Ishikawa (cell line): ENCODE results near the gene AIF1L.

Source experiments
- CEBPB ChIP-seq: IDR thresholded peaks from 2 replicates; pipeline ENCODE4 v1.6.1; 2012
- CREB1 ChIP-seq: IDR thresholded peaks from 2 replicates; pipeline ENCODE4 v1.6.1; 2012; ENCODE audit warnings: low read depth
- EGR1 ChIP-seq: IDR thresholded peaks from 2 replicates; pipeline ENCODE4 v1.6.1; 2012
- EP300 ChIP-seq: IDR thresholded peaks from 2 replicates; pipeline ENCODE4 v1.6.1; 2012; ENCODE audit warnings: borderline replicate concordance
- FOXM1 ChIP-seq: IDR thresholded peaks from 2 replicates; pipeline ENCODE4 v1.6.1; 2012; ENCODE audit warnings: low read depth, borderline replicate concordance
- NFIC ChIP-seq: IDR thresholded peaks from 2 replicates; pipeline ENCODE4 v1.6.1; 2012
- RAD21 ChIP-seq: IDR thresholded peaks from 2 replicates; pipeline ENCODE4 v1.6.1; 2012; ENCODE audit warnings: low read depth
- TAF1 ChIP-seq: IDR thresholded peaks from 2 replicates; pipeline ENCODE4 v1.6.1; 2012; ENCODE audit warnings: low read depth, mild to moderate bottlenecking
- TCF12 ChIP-seq: IDR thresholded peaks from 2 replicates; pipeline ENCODE4 v1.6.1; 2012; ENCODE audit warnings: low read depth
- TEAD4 ChIP-seq: IDR thresholded peaks from 2 replicates; pipeline ENCODE4 v1.6.1; 2012
- YY1 ChIP-seq: IDR thresholded peaks from 2 replicates; pipeline ENCODE4 v1.6.1; 2012; ENCODE audit warnings: low read depth
- ZBTB7A ChIP-seq: IDR thresholded peaks from 2 replicates; pipeline ENCODE4 v1.6.1; 2012; ENCODE audit warnings: low read depth
- TF ChIP-seq, protein P1 (sequence below): IDR thresholded peaks from 2 replicates; pipeline ENCODE4 v1.6.1; 2012; ENCODE audit warnings: low read depth, mild to moderate bottlenecking
- TF ChIP-seq, protein P2 (sequence below): IDR thresholded peaks from 2 replicates; pipeline ENCODE4 v1.6.1; 2012

Gene AIF1L

DNA sequence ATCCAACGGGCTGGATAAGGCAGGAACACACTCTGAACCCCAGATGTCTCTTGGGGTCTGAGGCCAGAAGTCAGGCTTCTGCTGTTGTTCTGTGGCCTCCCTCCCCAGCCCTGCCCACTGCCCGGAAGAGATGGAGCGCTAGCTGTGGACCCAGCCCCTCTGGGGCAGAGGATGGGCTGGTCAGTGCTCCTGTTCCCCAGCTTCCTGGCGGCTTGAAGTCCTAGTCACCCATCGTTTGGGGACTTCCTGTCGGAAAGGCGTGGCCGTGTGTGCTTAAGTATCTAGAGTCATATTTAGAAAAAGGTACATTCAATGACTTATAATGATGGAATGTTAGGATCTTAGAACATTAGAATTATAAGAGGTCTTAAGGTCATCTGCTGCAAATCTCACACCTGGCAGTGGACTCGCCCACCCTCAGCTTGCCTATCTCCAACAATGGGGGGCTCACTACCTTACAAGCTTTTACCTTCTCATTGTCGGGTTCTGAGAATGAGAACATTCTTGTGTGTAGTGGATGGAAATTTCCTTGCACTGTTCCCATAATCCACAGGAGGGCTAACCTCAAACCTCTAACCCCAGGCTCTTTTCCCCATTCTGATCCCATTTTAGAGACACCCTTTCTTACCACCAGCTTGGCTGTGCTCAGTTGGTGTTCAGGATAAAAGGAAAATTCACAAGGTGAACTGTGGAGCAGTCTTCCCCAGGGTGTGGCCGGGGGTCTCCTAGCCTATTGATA lies 13.4 kb upstream of the AIF1L start:
- TF ChIP-seq TAF1 (no peak), FOXM1 (no peak), RAD21 (no peak), EGR1 (no peak), ZBTB7A (no peak), CREB1 (no peak), NFIC (no peak), EP300 (no peak)
- TF ChIP-seq, protein P1, sequence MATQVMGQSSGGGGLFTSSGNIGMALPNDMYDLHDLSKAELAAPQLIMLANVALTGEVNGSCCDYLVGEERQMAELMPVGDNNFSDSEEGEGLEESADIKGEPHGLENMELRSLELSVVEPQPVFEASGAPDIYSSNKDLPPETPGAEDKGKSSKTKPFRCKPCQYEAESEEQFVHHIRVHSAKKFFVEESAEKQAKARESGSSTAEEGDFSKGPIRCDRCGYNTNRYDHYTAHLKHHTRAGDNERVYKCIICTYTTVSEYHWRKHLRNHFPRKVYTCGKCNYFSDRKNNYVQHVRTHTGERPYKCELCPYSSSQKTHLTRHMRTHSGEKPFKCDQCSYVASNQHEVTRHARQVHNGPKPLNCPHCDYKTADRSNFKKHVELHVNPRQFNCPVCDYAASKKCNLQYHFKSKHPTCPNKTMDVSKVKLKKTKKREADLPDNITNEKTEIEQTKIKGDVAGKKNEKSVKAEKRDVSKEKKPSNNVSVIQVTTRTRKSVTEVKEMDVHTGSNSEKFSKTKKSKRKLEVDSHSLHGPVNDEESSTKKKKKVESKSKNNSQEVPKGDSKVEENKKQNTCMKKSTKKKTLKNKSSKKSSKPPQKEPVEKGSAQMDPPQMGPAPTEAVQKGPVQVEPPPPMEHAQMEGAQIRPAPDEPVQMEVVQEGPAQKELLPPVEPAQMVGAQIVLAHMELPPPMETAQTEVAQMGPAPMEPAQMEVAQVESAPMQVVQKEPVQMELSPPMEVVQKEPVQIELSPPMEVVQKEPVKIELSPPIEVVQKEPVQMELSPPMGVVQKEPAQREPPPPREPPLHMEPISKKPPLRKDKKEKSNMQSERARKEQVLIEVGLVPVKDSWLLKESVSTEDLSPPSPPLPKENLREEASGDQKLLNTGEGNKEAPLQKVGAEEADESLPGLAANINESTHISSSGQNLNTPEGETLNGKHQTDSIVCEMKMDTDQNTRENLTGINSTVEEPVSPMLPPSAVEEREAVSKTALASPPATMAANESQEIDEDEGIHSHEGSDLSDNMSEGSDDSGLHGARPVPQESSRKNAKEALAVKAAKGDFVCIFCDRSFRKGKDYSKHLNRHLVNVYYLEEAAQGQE: no peak
- TF ChIP-seq, protein P2, sequence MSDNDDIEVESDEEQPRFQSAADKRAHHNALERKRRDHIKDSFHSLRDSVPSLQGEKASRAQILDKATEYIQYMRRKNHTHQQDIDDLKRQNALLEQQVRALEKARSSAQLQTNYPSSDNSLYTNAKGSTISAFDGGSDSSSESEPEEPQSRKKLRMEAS: no peak

DNA sequence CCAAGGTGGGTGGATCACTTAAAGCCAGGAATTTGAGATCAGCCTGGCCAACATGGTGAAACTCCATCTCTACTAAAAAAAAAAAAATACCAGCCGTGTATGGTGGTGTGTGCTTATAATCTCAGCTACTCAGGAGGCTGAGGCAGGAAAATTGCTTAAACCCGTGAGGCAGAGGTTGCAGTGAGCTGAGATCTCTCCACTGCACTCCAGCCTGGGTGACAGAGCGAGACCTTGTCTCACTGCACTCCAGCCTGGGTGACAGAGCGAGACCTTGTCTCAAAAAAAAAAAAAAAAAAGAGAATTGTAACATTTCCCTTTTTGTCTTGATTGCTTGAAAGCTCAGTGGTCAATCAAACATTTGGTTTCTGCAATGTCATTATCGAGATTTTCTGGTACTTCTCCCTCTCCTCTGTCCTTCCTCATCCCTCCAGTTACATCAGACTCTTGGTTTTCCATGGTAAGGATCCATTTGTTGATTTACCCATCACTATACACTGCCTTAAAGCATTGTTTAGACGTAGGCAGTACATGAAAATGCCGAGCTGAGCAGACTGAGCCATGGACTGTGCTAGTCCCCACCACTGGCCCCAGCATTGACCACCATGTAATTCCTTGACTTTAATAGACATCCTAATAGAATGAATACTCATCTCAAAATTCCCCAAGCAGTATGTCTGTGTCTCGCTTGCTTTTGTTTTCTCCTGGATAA lies 11.5 kb upstream of the AIF1L start:
- TF ChIP-seq FOXM1: no peak
- no peak for TF ChIP-seq CREB1
- TF ChIP-seq, protein P2: no peak
- no peak for TF ChIP-seq YY1
- TF ChIP-seq CEBPB: no peak
- TF ChIP-seq TEAD4: no peak
- TF ChIP-seq EP300: no peak
- TF ChIP-seq EGR1: no peak
- TF ChIP-seq TCF12: no peak
- TF ChIP-seq, protein P1: no peak
- TF ChIP-seq TAF1: no peak

GRCh38 chr9:131085370-131086122 lies 10.8 kb upstream of the AIF1L start:
- TF ChIP-seq, protein P1: no peak
- no peak for TF ChIP-seq EGR1
- no peak for TF ChIP-seq CREB1
- TF ChIP-seq FOXM1: no peak
- no peak for TF ChIP-seq NFIC
- TF ChIP-seq TEAD4: no peak
- no peak for TF ChIP-seq TAF1
- no peak for TF ChIP-seq ZBTB7A
- TF ChIP-seq, protein P2: no peak
- TF ChIP-seq CEBPB: no peak

GRCh38 chr9:131087354-131087893 lies 8.9 kb upstream of the AIF1L start:
- TF ChIP-seq EP300 (no peak), NFIC (peak; percentile 32; the same call in 1 of the 2 replicates)
- TF ChIP-seq, protein P2: peak; percentile 37; the same call in 1 of the 2 replicates
